Nephron progenitor cell (in vitro differentiated cells): ENCODE data around the gene PPP4R1.

Source experiments
- DNase-seq: peaks from one replicate; pipeline ENCODE4 v3.0.0; 2021
- H3K27ac Mint-ChIP-seq: 2 replicates; pipeline ENCODE4 v1.8.0; 2021; ENCODE audit warnings: mild to moderate bottlenecking, moderate library complexity, mixed read lengths
- H3K27me3 Mint-ChIP-seq: 2 replicates; pipeline ENCODE4 v1.8.0; 2021; ENCODE audit warnings: mild to moderate bottlenecking, low read depth, mixed read lengths; ENCODE audit not compliant: poor library complexity
- H3K36me3 Mint-ChIP-seq: 2 replicates; pipeline ENCODE4 v1.8.0; 2021; ENCODE audit warnings: low read depth, mixed read lengths
- H3K4me1 Mint-ChIP-seq: 2 replicates; pipeline ENCODE4 v1.8.0; 2021; ENCODE audit warnings: mixed read lengths
- H3K4me3 Mint-ChIP-seq: 2 replicates; pipeline ENCODE4 v1.8.0; 2021; ENCODE audit warnings: mild to moderate bottlenecking, moderate library complexity, mixed read lengths
- H3K9me3 Mint-ChIP-seq: 2 replicates; pipeline ENCODE4 v1.8.0; 2021; ENCODE audit warnings: mild to moderate bottlenecking, moderate library complexity, mixed read lengths
- CTCF ChIP-seq: fragments of 200-600 bp; sonication (generic); IDR thresholded peaks from 2 replicates; pipeline ENCODE4 v1.5.0; 2021; ENCODE audit warnings: antibody characterized with exemption

PPP4R1 gene

GRCh38 chr18:9631814-9632496 lies 17.6 kb upstream of the PPP4R1 start:
- Mint-ChIP-seq H3K4me3 (no peak overlapping the region), H3K9me3 (peaks cover 12% of the 10 kb centered on the region), H3K36me3 (no peaks in the 10 kb centered on the region), H3K27ac (no peak overlapping the region), H3K4me1 (peaks cover 8% of the 10 kb centered on the region), H3K27me3 (no peaks in the 10 kb centered on the region)
- DNase-seq, result no peak
- no peak for TF ChIP-seq CTCF

GRCh38 chr18:9630444-9630843 lies 16.1 kb upstream of the PPP4R1 start:
- H3K27me3 Mint-ChIP-seq, result no peaks in the 10 kb centered on the region
- no peak overlapping the region for H3K27ac Mint-ChIP-seq
- TF ChIP-seq CTCF, result no peak
- no peaks in the 10 kb centered on the region for H3K36me3 Mint-ChIP-seq
- peaks cover 8% of the 10 kb centered on the region for H3K4me1 Mint-ChIP-seq
- no peak for DNase-seq
- H3K9me3 Mint-ChIP-seq, result peaks cover 7% of the 10 kb centered on the region
- no peak overlapping the region for H3K4me3 Mint-ChIP-seq

- no peak overlapping the region for H3K27ac Mint-ChIP-seq
- H3K4me3 Mint-ChIP-seq, result no peak overlapping the region
- H3K36me3 Mint-ChIP-seq, result no peaks in the 10 kb centered on the region
- no peaks in the 10 kb centered on the region for H3K27me3 Mint-ChIP-seq
- TF ChIP-seq CTCF, result no peak
- no peak for DNase-seq
- H3K4me1 Mint-ChIP-seq, result peaks cover 8% of the 10 kb centered on the region
- H3K9me3 Mint-ChIP-seq, result no peaks in the 10 kb centered on the region
These were observed 15.3 kb upstream of the PPP4R1 start for GRCh38 chr18:9629709-9630108.

GRCh38 chr18:9628984-9629383 lies 14.6 kb upstream of the PPP4R1 start:
- no peak for TF ChIP-seq CTCF
- DNase-seq, result no peak
- Mint-ChIP-seq H3K27ac (no peak overlapping the region), H3K27me3 (no peaks in the 10 kb centered on the region), H3K4me3 (no peak overlapping the region), H3K4me1 (peaks cover 8% of the 10 kb centered on the region), H3K9me3 (no peaks in the 10 kb centered on the region), H3K36me3 (no peaks in the 10 kb centered on the region)

GRCh38 chr18:9627642-9628041 lies 13.3 kb upstream of the PPP4R1 start:
- TF ChIP-seq CTCF, result no peak
- Mint-ChIP-seq H3K4me1 (peaks cover 8% of the 10 kb centered on the region), H3K9me3 (no peaks in the 10 kb centered on the region), H3K4me3 (no peak overlapping the region), H3K27ac (no peak overlapping the region), H3K36me3 (no peaks in the 10 kb centered on the region), H3K27me3 (no peaks in the 10 kb centered on the region)
- no peak for DNase-seq

- no peak for TF ChIP-seq CTCF
- Mint-ChIP-seq H3K4me1 (peaks cover 16% of the 10 kb centered on the region), H3K9me3 (no peaks in the 10 kb centered on the region), H3K36me3 (no peaks in the 10 kb centered on the region), H3K27ac (no peak overlapping the region), H3K27me3 (no peaks in the 10 kb centered on the region), H3K4me3 (no peak overlapping the region)
- DNase-seq, result no peak
These were observed 5.6 kb upstream of the PPP4R1 start for GRCh38 chr18:9619990-9620389.
